ENCODE measurements around the gene SLC17A6.

Gene SLC17A6

GRCh38 chr11:22342211-22343031 lies 4.2 kb downstream of the SLC17A6 start:
- TF ChIP-seq EZH2phosphoT487 (IDR thresholded peaks at IDR 0.05; ENCODE audit: low read length) (no peak), CTCF (IDR thresholded peaks at IDR 0.05; ENCODE audit: low read length) (no peak), EZH2 (optimal IDR thresholded peaks at IDR 0.05; ENCODE audit: low read depth, low read length) (no peak)
- no peaks in the 10 kb centered on the region for H3K4me1 ChIP-seq (ENCODE audit: low read length)
- no peak overlapping the region for H3K27ac ChIP-seq (ENCODE audit: low read length)
- no peak overlapping the region for H3K9ac ChIP-seq (ENCODE audit: low read length)
- no peaks in the 10 kb centered on the region for H3K27me3 ChIP-seq (replicated peaks; ENCODE audit: insufficient read depth, low read length)
- H3K4me2 ChIP-seq (ENCODE audit: low read depth, low read length): no peak overlapping the region
- no peaks in the 10 kb centered on the region for H3K36me3 ChIP-seq (replicated peaks; ENCODE audit: insufficient read depth, low read length)
- no peaks in the 10 kb centered on the region for H3F3A ChIP-seq (ENCODE audit: insufficient read depth, low read length)
- no peak overlapping the region for H2AFZ ChIP-seq (ENCODE audit: low read length)
- no peak for DNase-seq
- H3K79me2 ChIP-seq (ENCODE audit: low read length): no peaks in the 10 kb centered on the region
- H3K4me3 ChIP-seq (ENCODE audit: low read length): no peak overlapping the region
- H4K20me1 ChIP-seq (ENCODE audit: insufficient read depth, low read length): no peaks in the 10 kb centered on the region
- H3K9me3 ChIP-seq (replicated peaks; ENCODE audit: insufficient read depth, low read length): no peaks in the 10 kb centered on the region
- no peaks in the 10 kb centered on the region for H3K9me2 ChIP-seq (replicated peaks; ENCODE audit: insufficient read depth, low read length)

- Histone ChIP-seq H3K9me3 (replicated peaks; ENCODE audit: insufficient read depth, low read length) (no peaks in the 10 kb centered on the region), H3K27me3 (replicated peaks; ENCODE audit: insufficient read depth, low read length) (no peaks in the 10 kb centered on the region), H3F3A (ENCODE audit: insufficient read depth, low read length) (no peaks in the 10 kb centered on the region), H3K79me2 (ENCODE audit: low read length) (no peaks in the 10 kb centered on the region), H3K9me2 (replicated peaks; ENCODE audit: insufficient read depth, low read length) (no peaks in the 10 kb centered on the region), H4K20me1 (ENCODE audit: insufficient read depth, low read length) (no peaks in the 10 kb centered on the region), H3K4me1 (ENCODE audit: low read length) (no peaks in the 10 kb centered on the region), H3K4me3 (ENCODE audit: low read length) (no peak overlapping the region), H3K36me3 (replicated peaks; ENCODE audit: insufficient read depth, low read length) (no peaks in the 10 kb centered on the region), H2AFZ (ENCODE audit: low read length) (no peak overlapping the region), H3K4me2 (ENCODE audit: low read depth, low read length) (no peak overlapping the region), H3K27ac (ENCODE audit: low read length) (no peak overlapping the region), H3K9ac (ENCODE audit: low read length) (no peak overlapping the region)
- TF ChIP-seq EZH2 (optimal IDR thresholded peaks at IDR 0.05; ENCODE audit: low read depth, low read length): no peak
- TF ChIP-seq EZH2phosphoT487 (IDR thresholded peaks at IDR 0.05; ENCODE audit: low read length): no peak
- TF ChIP-seq CTCF (IDR thresholded peaks at IDR 0.05; ENCODE audit: low read length): no peak
- DNase-seq: no peak
Measured at GRCh38 chr11:22343032-22343324, 4.8 kb downstream of the SLC17A6 start.

- Histone ChIP-seq H3K27me3 (replicated peaks; ENCODE audit: insufficient read depth, low read length) (no peaks in the 10 kb centered on the region), H3K36me3 (replicated peaks; ENCODE audit: insufficient read depth, low read length) (no peaks in the 10 kb centered on the region), H3K79me2 (ENCODE audit: low read length) (no peaks in the 10 kb centered on the region), H3K9me3 (replicated peaks; ENCODE audit: insufficient read depth, low read length) (no peaks in the 10 kb centered on the region), H3K9me2 (replicated peaks; ENCODE audit: insufficient read depth, low read length) (no peaks in the 10 kb centered on the region), H3K9ac (ENCODE audit: low read length) (no peak overlapping the region), H3K4me1 (ENCODE audit: low read length) (no peaks in the 10 kb centered on the region), H3K4me2 (ENCODE audit: low read depth, low read length) (no peak overlapping the region), H3F3A (ENCODE audit: insufficient read depth, low read length) (no peaks in the 10 kb centered on the region), H3K4me3 (ENCODE audit: low read length) (no peak overlapping the region), H3K27ac (ENCODE audit: low read length) (no peak overlapping the region), H2AFZ (ENCODE audit: low read length) (no peak overlapping the region), H4K20me1 (ENCODE audit: insufficient read depth, low read length) (no peaks in the 10 kb centered on the region)
- TF ChIP-seq EZH2 (optimal IDR thresholded peaks at IDR 0.05; ENCODE audit: low read depth, low read length): no peak
- TF ChIP-seq CTCF (IDR thresholded peaks at IDR 0.05; ENCODE audit: low read length): no peak
- no peak for TF ChIP-seq EZH2phosphoT487 (IDR thresholded peaks at IDR 0.05; ENCODE audit: low read length)
- no peak for DNase-seq
Measured at GRCh38 chr11:22343371-22344032, 5.3 kb downstream of the SLC17A6 start.

Measured in MM.1S (cell line).